Superior temporal gyrus (tissue), 1 donor: ENCODE data around the gene CAPN13.

ENCODE experiments used
- DNase-seq: peaks from one replicate; pipeline ENCODE4 v3.0.0-alpha.2; 2016; ENCODE audit errors: extremely low spot score

Gene CAPN13

GRCh38 chr2:30684026-30684425 is 123.2 kb downstream of the CAPN13 start:
- no peak for DNase-seq

- DNase-seq = no peak
Observed at GRCh38 chr2:30683236-30683956, 123.8 kb downstream of the CAPN13 start.

GRCh38 chr2:30681022-30681421 is 126.2 kb downstream of the CAPN13 start:
- DNase-seq = no peak

GRCh38 chr2:30680121-30680520 is 127.1 kb downstream of the CAPN13 start:
- no peak for DNase-seq

DNA sequence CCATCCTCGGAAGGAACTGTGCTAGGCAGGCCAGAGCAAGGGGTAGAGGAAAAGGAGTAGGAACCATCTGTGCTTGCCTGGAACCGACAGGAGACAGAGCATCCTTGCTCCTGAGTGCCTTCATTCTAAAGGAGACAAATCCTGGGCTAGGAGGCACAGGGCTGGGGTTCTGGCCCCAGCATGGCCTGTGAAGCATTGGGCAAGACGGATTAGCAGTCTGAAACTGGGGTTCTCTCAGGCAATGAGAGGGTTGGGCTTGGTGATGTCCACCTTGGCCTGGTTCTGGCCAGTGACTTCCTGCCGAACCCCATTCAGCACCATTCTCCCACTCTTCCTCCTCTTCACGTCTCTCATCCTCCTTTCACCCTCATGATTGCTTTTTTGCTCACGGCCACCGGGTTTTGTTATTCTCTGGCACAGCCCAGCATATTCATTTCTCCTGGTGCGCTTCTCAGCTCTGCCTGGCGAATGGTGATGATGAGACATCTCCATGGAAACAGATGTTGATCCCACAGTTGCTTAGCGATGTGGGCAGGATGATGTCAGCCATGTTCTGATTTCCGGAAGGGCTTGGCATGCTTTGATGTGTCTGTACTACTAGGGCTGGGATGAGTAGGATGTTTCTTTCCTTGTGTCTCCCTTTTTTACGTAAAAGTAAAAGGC is 127.7 kb downstream of the CAPN13 start:
- DNase-seq = peak; percentile 86

DNA sequence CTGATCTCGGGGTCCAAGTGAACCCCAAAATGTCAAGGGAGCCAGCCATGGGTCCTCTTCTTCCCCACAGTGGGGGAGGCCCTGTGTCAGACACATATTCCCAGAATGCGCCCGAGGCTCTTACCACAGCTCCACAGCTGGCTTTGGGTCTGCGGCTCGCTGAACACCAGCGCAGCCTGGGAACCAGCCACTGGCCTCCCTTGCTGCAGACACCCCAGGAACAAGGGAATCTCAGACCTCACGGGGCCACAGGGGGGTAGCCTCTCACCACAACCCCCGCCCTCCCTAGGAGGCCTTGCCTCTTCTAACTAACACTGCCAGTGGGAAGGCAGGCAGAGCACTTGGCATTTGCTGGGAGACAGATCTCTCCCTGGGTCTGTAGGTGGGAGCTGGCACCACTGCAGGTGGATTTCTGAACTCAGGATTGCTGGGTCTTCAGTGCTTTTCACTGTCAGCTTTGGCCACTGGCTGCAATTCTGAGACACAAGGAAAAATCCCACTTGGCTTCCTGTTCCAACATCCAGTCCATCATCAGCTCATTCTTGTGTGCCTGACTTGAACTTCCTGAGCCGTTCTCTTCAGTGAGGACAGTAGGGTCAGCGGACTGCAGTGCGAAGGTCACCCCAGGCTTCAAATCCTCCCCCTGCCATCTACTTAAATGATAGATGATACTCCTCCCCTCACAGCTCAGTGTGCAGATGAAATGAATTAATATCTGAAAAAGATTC is 128.7 kb downstream of the CAPN13 start:
- no peak for DNase-seq

GRCh38 chr2:30677861-30678385 is 129.3 kb downstream of the CAPN13 start:
- DNase-seq = no peak

DNA sequence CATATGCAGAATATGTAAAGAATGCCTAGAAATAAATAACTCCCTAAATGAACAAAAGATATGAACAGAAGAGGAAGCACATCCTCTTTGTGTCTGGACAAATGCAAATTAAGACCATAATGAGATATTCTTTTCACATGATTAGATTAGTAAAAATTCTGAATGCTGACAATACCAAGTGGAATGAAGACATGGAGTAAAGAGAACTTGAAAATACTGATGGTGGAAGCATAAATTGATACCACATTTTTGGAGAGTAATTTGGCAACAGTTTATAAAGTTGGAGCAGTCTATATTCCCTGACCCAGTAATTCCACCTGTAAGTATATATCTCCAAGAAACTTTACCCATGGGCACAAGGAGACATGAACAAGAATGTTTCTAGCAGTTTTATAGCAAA is 130.0 kb downstream of the CAPN13 start:
- no peak for DNase-seq

- no peak for DNase-seq
Observed at GRCh38 chr2:30675758-30676157, 131.5 kb downstream of the CAPN13 start.

DNA sequence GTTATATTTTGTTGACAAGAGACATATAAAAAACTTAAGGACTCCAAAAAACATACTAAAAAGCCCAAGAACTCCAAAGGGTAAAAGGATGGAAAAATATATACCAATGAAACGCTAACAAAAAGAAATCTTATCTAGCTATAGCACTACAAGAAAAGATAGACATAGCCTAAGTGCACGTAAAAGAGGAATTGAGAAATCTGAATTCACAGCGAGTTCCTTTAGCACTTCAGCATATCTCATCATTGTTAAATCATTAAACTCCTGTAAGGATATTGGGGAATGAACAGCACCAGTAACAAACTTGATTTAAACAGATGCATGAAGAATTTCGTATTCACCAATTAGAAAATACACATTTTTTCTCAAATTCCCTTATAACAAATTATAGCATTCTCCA is 134.1 kb downstream of the CAPN13 start:
- DNase-seq = no peak
